IPS-NIHi11 (cell line): Measurements from ENCODE around the gene SLC41A3.

Experiments used
- DNase-seq: peaks from one replicate; pipeline ENCODE4 v3.0.0; 2012; ENCODE audit warnings: mixed read lengths, low spot score

SLC41A3 gene

GRCh38 chr3:126119976-126120375 lies 36.1 kb upstream of the SLC41A3 start:
- no peak for DNase-seq

- DNase-seq, result no peak
Measured at GRCh38 chr3:126119008-126119675, 35.2 kb upstream of the SLC41A3 start.

GRCh38 chr3:126118591-126118990 lies 34.7 kb upstream of the SLC41A3 start:
- no peak for DNase-seq

- no peak for DNase-seq
Measured at GRCh38 chr3:126117786-126118185, 33.9 kb upstream of the SLC41A3 start.

- no peak for DNase-seq
Measured at GRCh38 chr3:126117212-126117611, 33.3 kb upstream of the SLC41A3 start.

- no peak for DNase-seq
Measured at GRCh38 chr3:126116526-126116925, 32.6 kb upstream of the SLC41A3 start.

- DNase-seq, result no peak
Measured at GRCh38 chr3:126114443-126115386, 30.8 kb upstream of the SLC41A3 start.

- DNase-seq, result peak; percentile 80
Measured at GRCh38 chr3:126113733-126114442, 30.0 kb upstream of the SLC41A3 start.

GRCh38 chr3:126113238-126113555 lies 29.3 kb upstream of the SLC41A3 start:
- no peak for DNase-seq

GRCh38 chr3:126112531-126113237 lies 28.8 kb upstream of the SLC41A3 start:
- DNase-seq, result no peak

GRCh38 chr3:126111566-126112475 lies 27.9 kb upstream of the SLC41A3 start:
- peak; percentile 9 for DNase-seq

GRCh38 chr3:126111126-126111551 lies 27.2 kb upstream of the SLC41A3 start:
- DNase-seq, result peak; percentile 3

- DNase-seq, result no peak
Measured at GRCh38 chr3:126110431-126111125, 26.7 kb upstream of the SLC41A3 start.

GRCh38 chr3:126109880-126110235 lies 25.9 kb upstream of the SLC41A3 start:
- DNase-seq, result peak; percentile 3

- DNase-seq, result no peak
Measured at GRCh38 chr3:126109146-126109879, 25.4 kb upstream of the SLC41A3 start.

- DNase-seq, result peak; percentile 6
Measured at GRCh38 chr3:126108676-126109050, 24.7 kb upstream of the SLC41A3 start.

- DNase-seq, result peak; percentile 7
Measured at GRCh38 chr3:126107957-126108675, 24.2 kb upstream of the SLC41A3 start.

- DNase-seq, result peak; percentile 5
Measured at GRCh38 chr3:126107203-126107939, 23.4 kb upstream of the SLC41A3 start.
